RPMI8226 (cell line): Measurements from ENCODE around the gene APOB.
A peak's percentile ranks its signal among the peaks of the same experiment; 100 is the strongest.

Experiments used
- DNase-seq: peaks from one replicate; pipeline ENCODE4 v3.0.0-alpha.2; 2015

APOB gene

GRCh38 chr2:20977520-20978180 lies 66.2 kb downstream of the APOB start:
- DNase-seq: no peak

- DNase-seq: no peak
Measured at GRCh38 chr2:20976527-20976926, 67.3 kb downstream of the APOB start.

- no peak for DNase-seq
Measured at GRCh38 chr2:20972792-20973565, 70.9 kb downstream of the APOB start.

GRCh38 chr2:20972110-20972509 lies 71.8 kb downstream of the APOB start:
- DNase-seq: no peak

- DNase-seq: no peak
Measured at GRCh38 chr2:20970068-20970467, 73.8 kb downstream of the APOB start.

GRCh38 chr2:20966061-20966595 lies 77.7 kb downstream of the APOB start:
- DNase-seq: no peak

GRCh38 chr2:20965221-20965620 lies 78.7 kb downstream of the APOB start:
- DNase-seq: no peak

GRCh38 chr2:20963867-20964266 lies 80.0 kb downstream of the APOB start:
- DNase-seq: no peak

GRCh38 chr2:20962939-20963557 lies 80.8 kb downstream of the APOB start:
- DNase-seq: peak; percentile 74

GRCh38 chr2:20961858-20962257 lies 82.0 kb downstream of the APOB start:
- DNase-seq: no peak

- DNase-seq: no peak
Measured at GRCh38 chr2:20960003-20960402, 83.9 kb downstream of the APOB start.

GRCh38 chr2:20959252-20959651 lies 84.6 kb downstream of the APOB start:
- no peak for DNase-seq

GRCh38 chr2:20957788-20958525 lies 85.9 kb downstream of the APOB start:
- DNase-seq: no peak

- DNase-seq: no peak
Measured at GRCh38 chr2:20955277-20956026, 88.4 kb downstream of the APOB start.

- DNase-seq: no peak
Measured at GRCh38 chr2:20953146-20953824, 90.6 kb downstream of the APOB start.
